GM23338 (cell line): ENCODE results near the gene MARCHF7. TPM values are rescaled to one million over a fixed set of nuclear protein-coding genes. Genes with fewer than 3 reads are reported as not detected.

ENCODE experiments used
- ATAC-seq: fragments of 200-7000 bp; cut with Tn5 transposase; 3 replicates; pipeline ENCODE4 v1.9.1; 2020
- DNase-seq: peaks from one replicate; pipeline ENCODE4 v3.0.0-alpha.2; 2015; ENCODE audit warnings: low spot score
- H2AFZ ChIP-seq: fragments of 200-600 bp; sonication (generic); 2 replicates; pipeline ENCODE4 v1.8.0; 2016; ENCODE audit warnings: antibody characterized with exemption, mild to moderate bottlenecking, moderate library complexity
- H3F3A ChIP-seq: fragments of 200-600 bp; sonication (generic); replicated peaks from 2 replicates; pipeline ENCODE4 v1.8.0; 2017; ENCODE audit warnings: antibody characterized with exemption, mixed run types, low read depth
- H3K27ac ChIP-seq: fragments of 200-600 bp; sonication (generic); 2 replicates; pipeline ENCODE4 v1.6.1; 2016; ENCODE audit warnings: low read depth
- H3K27me3 ChIP-seq: fragments of 200-600 bp; sonication (generic); 2 replicates; pipeline ENCODE4 v1.8.0; 2016; ENCODE audit warnings: mild to moderate bottlenecking, mixed run types, moderate library complexity; ENCODE audit not compliant: insufficient read depth
- H3K36me3 ChIP-seq: fragments of 200-600 bp; sonication (generic); 2 replicates; pipeline ENCODE4 v1.8.0; 2016; ENCODE audit warnings: mild to moderate bottlenecking; ENCODE audit not compliant: insufficient read depth
- H3K4me1 ChIP-seq: fragments of 200-600 bp; sonication (generic); 2 replicates; pipeline ENCODE4 v1.8.0; 2016; ENCODE audit warnings: mild to moderate bottlenecking, moderate library complexity; ENCODE audit not compliant: insufficient read depth
- H3K4me2 ChIP-seq: fragments of 200-600 bp; sonication (generic); 2 replicates; pipeline ENCODE4 v1.7.1; 2017; ENCODE audit warnings: mixed run types
- H3K4me3 ChIP-seq: fragments of 200-600 bp; sonication (generic); 2 replicates; pipeline ENCODE4 v1.6.1; 2016; ENCODE audit warnings: mixed run types
- H3K79me2 ChIP-seq: fragments of 200-600 bp; sonication (generic); replicated peaks from 2 replicates; pipeline ENCODE4 v1.8.0; 2017; ENCODE audit warnings: mild to moderate bottlenecking; ENCODE audit not compliant: insufficient read depth
- H3K9me2 ChIP-seq: fragments of 200-600 bp; sonication (generic); 2 replicates; pipeline ENCODE4 v1.8.0; 2017; ENCODE audit not compliant: insufficient read depth
- H4K20me1 ChIP-seq: fragments of 200-600 bp; sonication (generic); replicated peaks from 2 replicates; pipeline ENCODE4 v1.8.0; 2017; ENCODE audit warnings: mild to moderate bottlenecking; ENCODE audit not compliant: insufficient read depth
- H3K27ac Mint-ChIP-seq: 2 replicates; pipeline ENCODE4 v1.8.0; 2020; ENCODE audit warnings: inconsistent platforms, mild to moderate bottlenecking, moderate library complexity, mixed read lengths
- H3K27me3 Mint-ChIP-seq: 3 replicates; pipeline ENCODE4 v1.8.0; 2022; ENCODE audit warnings: low read depth, mild to moderate bottlenecking, moderate library complexity, mixed read lengths, inconsistent platforms; ENCODE audit not compliant: insufficient read depth, poor library complexity
- H3K36me3 Mint-ChIP-seq: 3 replicates; pipeline ENCODE4 v1.8.0; 2021; ENCODE audit warnings: low read depth, mild to moderate bottlenecking, inconsistent platforms, moderate library complexity, mixed read lengths
- H3K4me1 Mint-ChIP-seq: 3 replicates; pipeline ENCODE4 v1.8.0; 2020; ENCODE audit warnings: mild to moderate bottlenecking, inconsistent platforms, mixed read lengths
- H3K4me3 Mint-ChIP-seq: 3 replicates; pipeline ENCODE4 v1.8.0; 2021; ENCODE audit warnings: moderate library complexity, mild to moderate bottlenecking, inconsistent platforms, mixed read lengths
- H3K9me3 Mint-ChIP-seq: 3 replicates; pipeline ENCODE4 v1.8.0; 2020; ENCODE audit warnings: moderate library complexity, mild to moderate bottlenecking, inconsistent platforms, mixed read lengths
- CREB1 ChIP-seq: fragments of 250-450 bp; sonication (Bioruptor Pico); IDR thresholded peaks from 2 replicates; pipeline ENCODE4 v1.5.0; 2020; ENCODE audit warnings: low read depth, mild to moderate bottlenecking, moderate library complexity
- CTCF ChIP-seq, 2 experiments: fragments of 200-600 bp in 1 of 2; sonication (generic) in 1 of 2; conservative IDR thresholded peaks; 2 replicates each; pipeline versions ENCODE4 v1.5.1 to v1.6.1; 2016 to 2017; ENCODE audit warnings: antibody characterized with exemption in 2 of 2, low read depth in 2 of 2, mild to moderate bottlenecking in 2 of 2, moderate library complexity in 1 of 2
- POLR2AphosphoS5 ChIP-seq: IDR thresholded peaks from 2 replicates; pipeline ENCODE4 v1.6.1; 2016; ENCODE audit warnings: antibody characterized with exemption, low read depth
- ZNF331 ChIP-seq: fragments of 250-450 bp; sonication (Bioruptor Pico); IDR thresholded peaks from 2 replicates; pipeline ENCODE4 v1.5.0; 2020; ENCODE audit warnings: low read depth, mild to moderate bottlenecking, moderate library complexity
- polyA plus RNA-seq: library from polyadenylated mRNA; unstranded; fragments of >200 nt; fragmentation: Nextera tagmentation; extraction: Ambion mirVana; gene quantifications from 2 replicates; pipeline ENCODE4 v1.2.1, GENCODE V29; 2016
- total RNA-seq: library from RNA; depleted of rRNA; stranded (reverse); fragments of >200 nt; shearing (Covaris generic); gene quantifications from 2 replicates; pipeline ENCODE4 v1.2.3, GENCODE V29; 2014
- TF ChIP-seq, protein P1 (sequence below): IDR thresholded peaks from one replicate; pipeline ENCODE4 v1.6.1; 2018; ENCODE audit warnings: antibody characterized with exemption; ENCODE audit not compliant: unreplicated experiment
- TF ChIP-seq, protein P2 (sequence below): IDR thresholded peaks from 2 replicates; pipeline ENCODE4 v1.6.1; 2016; ENCODE audit warnings: antibody characterized with exemption

MARCHF7 gene
- total and polyA plus RNA-seq, 2 experiments from 2014 or later = 101 to 142 TPM

DNA sequence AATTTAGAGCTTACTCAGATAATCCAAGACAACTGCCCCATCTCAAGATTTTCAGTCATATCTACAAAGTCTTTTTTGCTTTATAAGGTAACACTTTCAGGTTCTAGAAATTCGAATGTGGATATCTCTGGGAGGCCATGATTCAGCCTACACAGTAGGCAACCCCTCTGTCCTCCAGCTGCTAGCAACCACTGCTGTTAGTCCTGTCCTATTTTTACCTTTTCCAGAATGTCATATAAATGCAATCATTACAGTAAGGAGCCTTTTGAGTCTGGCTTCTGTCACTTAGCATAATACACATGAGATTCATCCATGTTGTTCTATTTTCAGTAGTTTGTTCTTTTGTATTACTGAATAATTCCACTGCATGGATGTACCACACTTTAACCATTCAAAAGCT, 28.5 kb upstream of the MARCHF7 start:
- DNase-seq = no peak

DNA sequence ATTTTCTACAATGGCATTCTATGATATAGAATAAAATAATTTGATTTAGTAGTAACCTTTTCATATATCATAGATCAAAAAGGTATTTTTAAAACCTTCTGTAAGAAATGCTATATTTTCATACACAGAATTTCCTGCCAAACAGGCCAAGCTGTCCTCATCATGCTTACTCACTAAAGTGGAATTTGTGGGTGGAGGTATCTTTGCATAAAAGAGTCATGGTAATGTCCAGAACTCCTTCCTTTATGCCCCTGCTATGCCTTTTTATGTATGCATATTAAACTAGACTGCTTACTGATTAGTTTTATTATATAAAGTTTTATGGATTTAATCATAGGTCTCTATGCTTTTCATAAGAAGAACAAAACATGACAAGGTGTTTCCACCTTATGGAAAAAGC, 27.5 kb upstream of the MARCHF7 start:
- peaks cover 21% of the 10 kb centered on the region for H3K4me1 Mint-ChIP-seq
- DNase-seq = no peak
- no peak overlapping the region for H3K27ac Mint-ChIP-seq
- no peaks in the 10 kb centered on the region for H3F3A ChIP-seq
- H2AFZ ChIP-seq = no peak overlapping the region
- no peaks in the 10 kb centered on the region for H3K27me3 Mint-ChIP-seq
- ATAC-seq = no peak
- no peak overlapping the region for H3K4me2 ChIP-seq
- no peaks in the 10 kb centered on the region for H3K9me3 Mint-ChIP-seq
- H3K27ac ChIP-seq = no peak overlapping the region
- H3K9me2 ChIP-seq = no peaks in the 10 kb centered on the region
- no peaks in the 10 kb centered on the region for H3K36me3 Mint-ChIP-seq
- H3K36me3 ChIP-seq = no peaks in the 10 kb centered on the region
- no peaks in the 10 kb centered on the region for H3K27me3 ChIP-seq
- H3K79me2 ChIP-seq = no peaks in the 10 kb centered on the region
- peaks cover 8% of the 10 kb centered on the region; the same call in 1 of the 2 replicates for H3K4me1 ChIP-seq
- H3K4me3 ChIP-seq = no peak overlapping the region
- no peaks in the 10 kb centered on the region for H4K20me1 ChIP-seq
- H3K4me3 Mint-ChIP-seq = no peak overlapping the region
- no peak for TF ChIP-seq POLR2AphosphoS5
- TF ChIP-seq, protein P1, sequence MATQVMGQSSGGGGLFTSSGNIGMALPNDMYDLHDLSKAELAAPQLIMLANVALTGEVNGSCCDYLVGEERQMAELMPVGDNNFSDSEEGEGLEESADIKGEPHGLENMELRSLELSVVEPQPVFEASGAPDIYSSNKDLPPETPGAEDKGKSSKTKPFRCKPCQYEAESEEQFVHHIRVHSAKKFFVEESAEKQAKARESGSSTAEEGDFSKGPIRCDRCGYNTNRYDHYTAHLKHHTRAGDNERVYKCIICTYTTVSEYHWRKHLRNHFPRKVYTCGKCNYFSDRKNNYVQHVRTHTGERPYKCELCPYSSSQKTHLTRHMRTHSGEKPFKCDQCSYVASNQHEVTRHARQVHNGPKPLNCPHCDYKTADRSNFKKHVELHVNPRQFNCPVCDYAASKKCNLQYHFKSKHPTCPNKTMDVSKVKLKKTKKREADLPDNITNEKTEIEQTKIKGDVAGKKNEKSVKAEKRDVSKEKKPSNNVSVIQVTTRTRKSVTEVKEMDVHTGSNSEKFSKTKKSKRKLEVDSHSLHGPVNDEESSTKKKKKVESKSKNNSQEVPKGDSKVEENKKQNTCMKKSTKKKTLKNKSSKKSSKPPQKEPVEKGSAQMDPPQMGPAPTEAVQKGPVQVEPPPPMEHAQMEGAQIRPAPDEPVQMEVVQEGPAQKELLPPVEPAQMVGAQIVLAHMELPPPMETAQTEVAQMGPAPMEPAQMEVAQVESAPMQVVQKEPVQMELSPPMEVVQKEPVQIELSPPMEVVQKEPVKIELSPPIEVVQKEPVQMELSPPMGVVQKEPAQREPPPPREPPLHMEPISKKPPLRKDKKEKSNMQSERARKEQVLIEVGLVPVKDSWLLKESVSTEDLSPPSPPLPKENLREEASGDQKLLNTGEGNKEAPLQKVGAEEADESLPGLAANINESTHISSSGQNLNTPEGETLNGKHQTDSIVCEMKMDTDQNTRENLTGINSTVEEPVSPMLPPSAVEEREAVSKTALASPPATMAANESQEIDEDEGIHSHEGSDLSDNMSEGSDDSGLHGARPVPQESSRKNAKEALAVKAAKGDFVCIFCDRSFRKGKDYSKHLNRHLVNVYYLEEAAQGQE = no peak
- TF ChIP-seq CREB1 (CRISPR knock-in tag) = no peak

More for the DNA sequence above, 28.5 kb upstream of the MARCHF7 start:
- Histone ChIP-seq H3K4me1 (peaks cover 8% of the 10 kb centered on the region; the same call in 1 of the 2 replicates), H3K4me2 (no peak overlapping the region), H3K4me3 (no peak overlapping the region), H3K79me2 (no peaks in the 10 kb centered on the region), H4K20me1 (no peaks in the 10 kb centered on the region), H3K27me3 (no peaks in the 10 kb centered on the region), H3K27ac (no peak overlapping the region), H3F3A (no peaks in the 10 kb centered on the region), H3K36me3 (no peaks in the 10 kb centered on the region), H2AFZ (no peak overlapping the region), H3K9me2 (no peaks in the 10 kb centered on the region)
- Mint-ChIP-seq H3K36me3 (no peaks in the 10 kb centered on the region), H3K4me1 (peaks cover 21% of the 10 kb centered on the region), H3K27ac (no peak overlapping the region), H3K27me3 (peaks cover under 1% of the 10 kb centered on the region), H3K9me3 (no peaks in the 10 kb centered on the region), H3K4me3 (no peak overlapping the region)
- ATAC-seq = peak; percentile 46
- no peak for TF ChIP-seq POLR2AphosphoS5
- TF ChIP-seq CTCF (conservative IDR thresholded peaks at IDR 0.05; ENCODE audit: low read depth in 2 of 2) = no peak
- TF ChIP-seq, protein P2, sequence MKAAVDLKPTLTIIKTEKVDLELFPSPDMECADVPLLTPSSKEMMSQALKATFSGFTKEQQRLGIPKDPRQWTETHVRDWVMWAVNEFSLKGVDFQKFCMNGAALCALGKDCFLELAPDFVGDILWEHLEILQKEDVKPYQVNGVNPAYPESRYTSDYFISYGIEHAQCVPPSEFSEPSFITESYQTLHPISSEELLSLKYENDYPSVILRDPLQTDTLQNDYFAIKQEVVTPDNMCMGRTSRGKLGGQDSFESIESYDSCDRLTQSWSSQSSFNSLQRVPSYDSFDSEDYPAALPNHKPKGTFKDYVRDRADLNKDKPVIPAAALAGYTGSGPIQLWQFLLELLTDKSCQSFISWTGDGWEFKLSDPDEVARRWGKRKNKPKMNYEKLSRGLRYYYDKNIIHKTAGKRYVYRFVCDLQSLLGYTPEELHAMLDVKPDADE = no peak
- no peak for TF ChIP-seq ZNF331 (CRISPR knock-in tag)
